Stomach (tissue), 4 donors: ENCODE results near the gene EEF2.

Experiments
- CTCF ChIP-seq, 7 experiments: fragments of 450-650 bp in 4 of 7; fragments of 200-600 bp in 3 of 7; sonication (generic) in 3 of 7; IDR thresholded peaks; one replicate each; pipeline ENCODE4 v1.5.1; 2016 to 2019; ENCODE audit warnings: antibody characterized with exemption in 7 of 7, control low read depth in 2 of 7, mild to moderate bottlenecking in 1 of 7
- EP300 ChIP-seq: sonication (generic); formaldehyde crosslinking; IDR thresholded peaks from one replicate; pipeline ENCODE4 v1.6.1; 2017; ENCODE audit warnings: antibody characterized with exemption
- POLR2A ChIP-seq, 4 donors: fragments of 450-650 bp; IDR thresholded peaks; one replicate each; pipeline ENCODE4 v1.6.1; 2016; ENCODE audit warnings: antibody characterized with exemption in 4 of 4, control low read depth in 2 of 4, mild to moderate bottlenecking in 1 of 4, moderate library complexity in 1 of 4
- POLR2AphosphoS5 ChIP-seq, 3 donors: sonication (generic); formaldehyde crosslinking; IDR thresholded peaks; one replicate each; pipeline ENCODE4 v1.6.1; 2016; ENCODE audit warnings: antibody characterized with exemption in 3 of 3

DNA sequence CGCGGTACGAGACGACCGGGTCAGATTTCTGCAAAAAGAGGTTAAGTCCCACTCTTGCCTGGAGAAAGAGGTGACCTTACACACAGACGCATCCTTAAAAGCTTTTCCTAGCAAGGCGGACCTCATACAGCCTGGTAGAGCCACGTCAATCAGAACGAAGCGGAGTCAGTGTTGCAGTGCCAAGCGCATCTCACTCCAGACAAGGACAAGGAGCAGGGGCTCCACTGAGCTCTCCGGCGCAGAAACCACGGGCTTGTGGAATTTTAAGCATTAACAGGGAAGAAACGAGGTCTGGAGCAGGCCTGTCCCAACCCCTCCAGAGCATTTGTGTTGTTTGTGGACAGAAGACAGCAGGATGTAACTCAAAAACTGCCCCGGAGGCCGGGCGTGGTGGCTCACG lies 7.1 kb downstream of the EEF2 start:
- TF ChIP-seq CTCF (IDR thresholded peaks at IDR 0.05) (no peak), EP300 (no peak), POLR2A (IDR thresholded peaks at IDR 0.05) (no peak), POLR2AphosphoS5 (IDR thresholded peaks at IDR 0.05) (no peak)
